Adrenal gland (tissue), 5 donors: ENCODE results near the gene CARD6.

Experiments used
- POLR2A ChIP-seq, 2 donors: fragments of 450-650 bp; IDR thresholded peaks; one replicate each; pipeline ENCODE4 v1.6.1; 2017; ENCODE audit warnings: antibody characterized with exemption in 2 of 2, mild to moderate bottlenecking in 2 of 2, moderate library complexity in 1 of 2
- TF ChIP-seq, protein P1 (sequence below), 6 experiments: fragments of 450-650 bp in 4 of 6; fragments of 200-600 bp in 2 of 6; sonication (generic) in 1 of 6; IDR thresholded peaks; 1 replicate in 5 of 6; 2 replicates in 1 of 6; pipeline versions ENCODE4 v1.5.1 to v1.8.0; 2016 to 2021; ENCODE audit warnings: antibody characterized with exemption in 6 of 6, mild to moderate bottlenecking in 2 of 6, moderate library complexity in 1 of 6
- donor health status: DM: no; HTN: no; CAD: no.

DNA sequence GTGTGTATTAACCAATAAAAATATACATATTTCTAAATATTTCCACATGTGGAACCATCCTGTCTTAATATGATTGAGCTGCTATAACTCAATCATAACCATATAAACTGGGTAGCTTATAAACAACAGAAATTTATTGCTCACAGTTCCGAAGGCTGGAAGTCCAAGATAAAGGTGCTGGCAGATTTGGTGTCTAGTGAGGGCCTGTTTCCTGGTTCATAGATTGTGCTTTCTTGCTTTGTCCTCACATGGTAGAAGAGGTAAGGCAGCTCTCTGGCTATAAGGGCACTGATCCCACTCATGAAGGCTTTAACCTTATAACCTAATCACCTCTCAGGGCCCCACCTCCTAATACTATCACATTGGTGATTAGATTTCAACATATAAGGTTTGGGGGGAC lies 29.0 kb upstream of the CARD6 start:
- no peak for TF ChIP-seq POLR2A (IDR thresholded peaks at IDR 0.05)
- TF ChIP-seq, protein P1, sequence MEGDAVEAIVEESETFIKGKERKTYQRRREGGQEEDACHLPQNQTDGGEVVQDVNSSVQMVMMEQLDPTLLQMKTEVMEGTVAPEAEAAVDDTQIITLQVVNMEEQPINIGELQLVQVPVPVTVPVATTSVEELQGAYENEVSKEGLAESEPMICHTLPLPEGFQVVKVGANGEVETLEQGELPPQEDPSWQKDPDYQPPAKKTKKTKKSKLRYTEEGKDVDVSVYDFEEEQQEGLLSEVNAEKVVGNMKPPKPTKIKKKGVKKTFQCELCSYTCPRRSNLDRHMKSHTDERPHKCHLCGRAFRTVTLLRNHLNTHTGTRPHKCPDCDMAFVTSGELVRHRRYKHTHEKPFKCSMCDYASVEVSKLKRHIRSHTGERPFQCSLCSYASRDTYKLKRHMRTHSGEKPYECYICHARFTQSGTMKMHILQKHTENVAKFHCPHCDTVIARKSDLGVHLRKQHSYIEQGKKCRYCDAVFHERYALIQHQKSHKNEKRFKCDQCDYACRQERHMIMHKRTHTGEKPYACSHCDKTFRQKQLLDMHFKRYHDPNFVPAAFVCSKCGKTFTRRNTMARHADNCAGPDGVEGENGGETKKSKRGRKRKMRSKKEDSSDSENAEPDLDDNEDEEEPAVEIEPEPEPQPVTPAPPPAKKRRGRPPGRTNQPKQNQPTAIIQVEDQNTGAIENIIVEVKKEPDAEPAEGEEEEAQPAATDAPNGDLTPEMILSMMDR (IDR thresholded peaks at IDR 0.05) = no peak
